Measurements from ENCODE around the gene ZNF32.

Gene ZNF32

DNA sequence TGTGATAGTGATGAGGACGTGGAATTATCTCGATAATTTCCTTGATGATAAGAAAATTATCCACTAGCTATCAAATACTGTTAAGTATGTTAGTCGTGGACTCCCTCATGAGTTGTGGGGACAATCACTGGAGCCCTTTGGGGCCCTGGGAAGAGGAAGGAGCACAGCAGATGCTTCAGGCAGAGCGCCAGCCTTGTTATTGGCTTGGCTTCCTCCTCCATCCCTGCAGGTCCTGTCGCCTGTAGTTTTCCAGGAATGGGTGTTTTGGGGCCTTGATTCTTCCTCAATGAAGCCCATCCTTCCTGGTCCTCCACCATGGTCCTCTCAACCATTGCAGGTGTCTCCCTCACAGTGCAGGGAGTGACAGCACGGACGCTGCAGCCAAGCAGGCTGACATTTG is 32.5 kb upstream of the ZNF32 start:
- DNase-seq (ENCODE audit: low read depth, low spot score), result no peak

DNA sequence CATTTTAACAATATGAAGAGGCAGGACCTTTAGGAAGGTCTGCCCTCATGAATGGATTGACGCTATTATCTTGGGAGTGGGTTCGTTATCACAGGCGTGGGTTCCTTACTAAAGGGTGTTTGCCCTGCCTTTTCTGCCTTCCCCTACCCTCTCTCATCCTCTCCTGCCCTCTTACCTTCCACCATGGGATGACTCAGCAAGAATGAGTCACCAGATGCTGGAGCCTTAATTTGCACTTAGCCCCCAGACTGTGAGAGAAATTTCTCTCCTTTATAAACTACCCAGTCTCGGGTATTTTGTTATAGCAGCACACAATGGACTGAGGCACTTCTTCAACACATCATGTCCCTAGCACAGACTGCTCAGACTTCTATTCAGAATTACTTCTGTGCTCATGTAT is 31.4 kb upstream of the ZNF32 start:
- peak; percentile 50 for DNase-seq (ENCODE audit: low read depth, low spot score)

DNA sequence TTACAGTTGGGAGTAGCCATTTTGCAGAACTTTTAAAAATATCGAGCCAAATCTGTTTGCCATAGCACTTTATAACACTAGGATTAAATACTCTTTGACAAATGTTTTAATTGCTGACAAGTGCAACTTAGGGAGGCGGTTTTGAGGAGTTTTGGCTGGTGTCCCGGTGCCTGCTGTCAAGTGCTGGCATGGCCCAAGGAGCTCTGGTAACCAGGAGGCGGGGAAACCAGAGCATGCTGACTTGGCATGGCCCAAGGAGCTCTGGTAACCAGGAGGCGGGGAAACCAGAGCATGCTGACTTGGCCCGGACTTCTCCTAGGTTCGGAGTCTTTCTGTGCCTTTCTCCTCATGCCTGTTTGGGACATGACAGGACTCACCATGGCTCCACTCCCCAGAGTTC is 30.8 kb upstream of the ZNF32 start:
- DNase-seq (ENCODE audit: low read depth, low spot score), result peak; percentile 74

DNA sequence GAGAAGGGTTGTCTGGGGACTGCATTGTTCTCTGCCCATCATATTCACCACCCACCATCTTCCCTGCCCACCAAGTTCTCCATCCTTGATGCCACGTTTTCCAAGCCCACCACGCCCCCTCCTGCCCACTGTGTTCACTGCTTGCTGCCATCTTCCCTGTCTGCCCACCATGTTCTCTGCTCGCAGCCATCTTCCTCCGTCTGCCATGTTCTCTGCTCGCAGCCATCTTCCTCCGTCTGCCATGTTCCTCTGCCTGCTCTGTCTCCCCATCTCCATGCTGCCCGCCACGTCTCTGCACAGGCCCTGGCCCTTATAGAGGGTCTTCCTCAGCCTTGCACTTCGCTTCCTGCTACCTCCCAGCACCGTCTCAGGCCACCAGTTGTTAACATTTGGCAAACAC is 30.0 kb upstream of the ZNF32 start:
- DNase-seq (ENCODE audit: low read depth, low spot score), result no peak

DNA sequence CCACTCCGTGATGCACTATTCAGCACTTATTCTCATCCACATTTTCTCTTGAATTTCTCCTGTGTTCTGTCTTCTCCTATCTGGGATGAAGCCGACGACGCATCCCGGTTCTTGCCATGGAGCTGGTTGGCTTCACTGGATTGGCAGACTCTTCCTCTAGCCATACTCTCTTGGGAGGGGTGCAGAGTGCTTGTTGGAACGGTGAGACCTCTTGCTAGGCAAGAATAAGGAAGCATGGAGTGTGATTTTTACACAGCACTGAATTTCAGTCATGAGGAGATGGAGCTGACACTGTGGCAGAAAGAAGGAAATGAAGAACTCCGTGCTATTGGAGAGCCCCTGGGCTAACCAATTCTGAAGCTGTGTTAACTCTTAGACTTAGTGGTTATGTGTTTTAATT is 28.2 kb upstream of the ZNF32 start:
- DNase-seq (ENCODE audit: low read depth, low spot score), result no peak

DNA sequence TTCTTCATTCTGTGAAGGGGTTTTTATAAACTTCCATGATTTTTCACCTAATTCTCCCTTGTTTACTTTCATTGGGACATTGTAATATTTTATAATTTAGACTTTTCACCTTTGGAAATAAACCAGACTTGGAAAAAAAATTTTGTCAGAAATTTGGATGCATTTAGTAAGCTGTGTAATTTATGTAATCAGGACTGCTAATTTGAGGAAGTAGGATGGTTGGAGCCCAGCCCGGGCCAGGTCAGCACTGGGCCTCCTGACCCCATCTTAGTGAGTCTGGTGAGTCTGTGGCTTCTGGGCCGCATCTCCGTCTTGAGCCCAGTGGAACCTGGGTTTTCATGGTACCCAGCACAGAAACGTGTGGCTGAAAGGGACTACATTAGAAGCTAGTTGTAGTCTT is 27.6 kb upstream of the ZNF32 start:
- no peak for DNase-seq (ENCODE audit: low read depth, low spot score)

DNA sequence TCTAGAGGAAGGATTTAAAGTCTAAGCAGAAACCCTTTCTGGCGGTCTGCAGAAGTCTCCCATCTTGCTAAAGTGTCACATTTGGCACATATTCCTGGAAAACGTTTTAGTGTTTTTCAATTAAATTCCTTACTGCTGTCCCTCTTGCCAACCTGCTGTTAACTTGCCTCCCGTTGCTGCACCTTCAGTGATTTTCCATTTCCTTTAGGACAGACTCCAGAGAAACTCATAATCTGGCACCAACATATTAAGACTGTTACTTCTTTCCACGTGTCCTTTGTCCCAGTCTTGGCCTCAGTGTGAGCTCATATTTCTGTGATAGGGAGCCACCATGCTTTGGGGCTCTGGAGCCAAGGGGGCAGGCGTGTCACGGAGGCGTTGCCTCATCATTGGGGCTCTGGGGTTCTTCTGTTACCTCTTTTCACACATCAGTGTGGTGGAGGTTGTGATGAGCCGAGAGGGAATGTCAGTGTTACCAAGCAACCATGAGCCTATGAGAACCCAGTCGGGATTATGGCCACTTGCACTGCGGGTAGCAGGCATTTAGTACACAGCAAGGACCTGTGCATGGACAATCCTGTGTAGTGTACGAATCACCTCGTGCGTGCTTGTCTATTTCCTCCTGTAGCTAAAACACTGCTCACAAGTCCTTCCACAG is 26.0 kb upstream of the ZNF32 start:
- DNase-seq (ENCODE audit: low read depth, low spot score), result no peak

DNA sequence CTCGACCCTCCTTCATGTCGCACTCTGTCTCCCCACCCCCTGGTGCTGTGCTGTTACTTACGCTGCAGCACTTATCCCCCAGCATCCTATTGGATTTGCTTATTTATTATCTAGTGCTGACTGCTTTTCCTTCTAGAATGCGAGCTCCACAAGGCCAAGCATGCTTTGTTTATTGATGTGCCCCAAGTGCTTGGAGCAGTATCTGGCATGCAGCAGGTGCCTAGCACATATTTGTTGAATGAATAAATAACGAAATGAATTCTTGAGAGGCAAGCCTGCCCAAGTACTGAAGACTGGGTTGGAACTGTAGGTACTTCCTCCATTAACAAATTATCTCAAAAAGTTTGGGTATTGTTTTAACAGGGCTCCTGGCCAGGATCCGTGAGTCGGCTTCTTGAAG is 24.8 kb upstream of the ZNF32 start:
- DNase-seq (ENCODE audit: low read depth, low spot score), result no peak

DNA sequence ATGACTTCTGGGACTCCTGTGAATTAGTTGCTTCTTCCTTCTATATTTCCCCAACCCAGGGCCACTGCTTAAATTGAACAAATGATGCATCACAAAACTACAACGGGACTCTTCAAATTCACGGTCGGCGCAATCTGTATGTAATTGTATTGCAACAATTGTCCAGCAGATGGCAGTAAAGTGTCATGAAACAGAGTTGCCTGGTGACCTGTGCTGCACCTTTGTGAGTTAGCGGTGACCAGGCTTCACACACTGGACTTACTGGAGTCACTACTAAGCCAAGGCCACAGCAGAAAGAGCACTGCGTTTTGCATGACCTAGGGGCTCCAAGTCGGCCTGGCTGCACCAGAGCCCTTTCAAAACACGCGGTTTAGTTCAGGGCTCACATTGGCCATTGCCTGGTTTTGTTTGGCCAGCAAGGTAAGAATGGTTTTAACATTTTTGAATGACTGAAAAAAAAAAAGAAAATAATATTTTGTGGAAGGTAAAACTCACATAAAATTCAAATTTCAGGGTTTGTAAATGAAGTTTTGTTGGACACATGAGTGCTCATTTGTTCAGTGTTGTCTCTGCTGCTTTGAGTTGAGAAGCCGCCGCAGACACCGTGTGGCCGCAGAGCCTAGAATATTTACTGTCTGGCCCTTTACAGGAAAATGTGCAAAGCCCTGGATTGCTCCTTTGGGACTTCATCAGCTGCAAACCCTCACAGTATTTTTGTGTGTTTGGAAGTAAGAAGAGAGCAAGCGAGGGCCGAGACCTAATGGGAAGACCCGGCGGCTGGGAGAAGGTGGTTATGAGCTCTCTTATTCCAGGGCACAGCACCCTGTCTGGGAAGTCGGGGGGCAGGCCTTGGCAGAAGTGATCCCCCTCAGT is 23.2 kb upstream of the ZNF32 start:
- DNase-seq (ENCODE audit: low read depth, low spot score), result peak; percentile 83

DNA sequence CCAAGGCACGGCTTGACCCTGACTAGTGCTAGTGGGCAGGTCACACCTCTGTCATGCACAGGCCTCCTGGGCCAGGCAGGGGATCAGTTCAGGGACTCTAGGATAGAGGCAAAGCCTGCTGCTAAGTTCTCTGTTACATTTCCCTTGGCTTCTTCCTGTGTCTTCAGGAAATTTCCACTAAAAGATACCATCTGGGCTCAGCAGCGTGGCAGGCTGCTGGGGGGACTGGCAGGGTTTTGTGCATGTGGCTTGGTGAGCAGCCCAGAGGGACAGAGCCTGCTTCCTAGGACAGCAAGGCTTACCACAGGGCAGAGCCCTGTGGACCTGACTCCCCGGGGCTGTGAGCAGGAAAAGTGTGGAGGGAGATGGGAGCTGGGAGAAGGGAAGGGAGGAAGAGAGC is 20.7 kb upstream of the ZNF32 start:
- DNase-seq (ENCODE audit: low read depth, low spot score), result no peak

DNA sequence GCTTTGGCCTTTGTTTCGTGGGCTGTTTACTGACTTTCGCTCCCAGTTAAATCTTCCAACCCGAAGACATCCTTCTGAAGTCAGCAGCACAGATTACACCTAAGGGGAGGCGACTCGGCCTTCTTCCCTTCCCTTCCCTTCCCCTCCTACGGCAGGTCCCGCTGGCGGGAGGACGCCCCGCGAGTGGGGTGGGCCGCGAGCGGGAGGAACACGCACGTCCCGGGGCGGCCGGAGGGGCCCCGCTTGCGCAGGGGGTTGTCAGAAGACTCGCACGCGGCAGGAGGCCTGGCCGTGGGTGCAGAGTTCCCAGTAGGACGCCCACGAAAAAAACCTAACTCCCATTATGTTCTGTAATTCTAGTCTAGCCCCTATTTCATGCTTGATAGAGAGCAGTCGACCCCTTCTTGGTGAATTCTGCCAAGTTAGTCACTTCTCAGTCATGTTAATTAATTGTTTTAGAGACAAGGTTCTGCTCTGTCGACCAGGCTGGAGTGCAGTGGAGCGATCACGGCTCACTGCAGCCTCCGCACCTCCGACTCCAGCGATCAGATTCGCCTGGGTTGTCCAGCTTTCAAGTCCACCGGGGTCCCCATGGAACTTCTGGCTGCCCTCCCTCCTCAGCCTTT is 19.2 kb upstream of the ZNF32 start:
- DNase-seq (ENCODE audit: low read depth, low spot score), result no peak

DNA sequence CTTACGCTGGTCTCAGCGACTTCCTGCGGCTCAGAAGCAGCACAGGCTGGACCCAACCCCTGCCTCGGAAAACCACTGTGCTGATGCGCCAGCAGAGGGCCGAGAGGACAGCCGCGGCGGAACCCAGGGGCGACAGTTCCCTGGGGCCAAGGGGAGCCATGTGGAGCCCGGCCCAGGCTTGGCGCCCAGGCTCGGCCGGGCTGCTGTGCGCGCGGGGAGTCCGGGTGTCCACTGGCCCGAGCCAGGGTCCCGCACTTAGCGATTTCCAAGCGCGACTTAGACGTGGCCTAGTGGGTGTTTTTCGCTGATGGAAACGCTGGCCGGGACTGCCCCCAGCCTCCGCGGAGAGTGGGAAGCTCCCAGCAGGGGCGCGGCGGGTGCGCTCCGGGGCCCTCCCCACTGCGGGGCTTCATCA is 18.6 kb upstream of the ZNF32 start:
- peak; percentile 58 for DNase-seq (ENCODE audit: low read depth, low spot score)

DNA sequence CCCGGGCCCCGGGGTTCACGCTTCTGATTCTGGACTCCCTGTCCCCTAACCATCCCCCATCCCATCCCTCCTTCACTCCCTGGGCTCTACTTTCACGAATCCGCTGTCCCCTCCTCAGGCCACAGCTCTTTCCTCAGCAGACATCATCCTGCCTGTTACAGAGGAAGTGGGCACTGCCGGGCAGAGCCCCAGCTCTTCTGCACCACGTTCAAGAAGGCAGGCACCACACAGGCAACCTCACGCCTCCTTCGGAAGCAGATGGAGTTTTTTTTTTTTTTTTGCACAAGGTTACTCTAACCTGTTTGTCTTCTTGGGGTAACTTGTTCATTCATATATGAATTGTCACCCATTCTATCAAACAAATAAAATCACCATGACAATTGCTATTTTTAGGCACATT is 17.9 kb upstream of the ZNF32 start:
- DNase-seq (ENCODE audit: low read depth, low spot score), result no peak

DNA sequence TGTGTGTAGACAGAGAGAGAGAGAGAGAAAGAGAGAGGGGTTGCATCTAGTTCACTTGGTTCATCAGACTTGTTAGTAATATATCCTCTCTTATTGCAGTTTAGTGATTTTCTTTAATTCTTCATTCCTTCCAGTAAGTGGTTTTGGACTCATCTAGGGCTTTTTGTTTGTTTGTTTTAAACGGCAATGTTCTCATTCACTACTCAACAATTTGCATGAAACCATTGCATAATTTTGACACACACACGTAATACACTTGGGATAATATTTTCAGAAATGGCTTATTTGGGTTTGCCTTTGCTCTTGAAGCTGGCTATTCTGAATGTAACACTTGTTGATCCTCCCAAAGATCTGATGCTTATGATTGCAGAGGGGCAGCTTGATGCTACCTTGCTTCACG is 16.4 kb upstream of the ZNF32 start:
- no peak for DNase-seq (ENCODE audit: low read depth, low spot score)

DNA sequence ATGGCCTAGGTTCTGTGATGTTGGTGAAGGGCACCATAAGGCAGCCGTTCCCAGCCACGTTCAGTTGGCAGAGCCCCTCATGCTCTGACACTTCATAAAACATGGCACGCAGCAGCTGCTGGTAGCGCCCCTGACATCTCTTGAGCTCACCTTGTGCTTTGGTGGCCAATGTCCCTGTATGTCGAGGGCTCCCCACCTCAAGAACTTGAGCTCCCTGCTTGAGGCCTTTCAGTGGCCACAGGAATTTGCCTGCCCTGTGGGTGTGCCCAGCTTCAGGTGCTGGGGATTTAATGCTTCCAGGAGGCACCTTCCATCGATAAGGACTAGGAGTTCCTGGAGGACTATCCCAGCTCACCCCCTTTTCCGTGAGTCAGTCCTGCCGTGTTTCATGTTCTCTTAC is 9.5 kb upstream of the ZNF32 start:
- no peak for DNase-seq (ENCODE audit: low read depth, low spot score)

DNA sequence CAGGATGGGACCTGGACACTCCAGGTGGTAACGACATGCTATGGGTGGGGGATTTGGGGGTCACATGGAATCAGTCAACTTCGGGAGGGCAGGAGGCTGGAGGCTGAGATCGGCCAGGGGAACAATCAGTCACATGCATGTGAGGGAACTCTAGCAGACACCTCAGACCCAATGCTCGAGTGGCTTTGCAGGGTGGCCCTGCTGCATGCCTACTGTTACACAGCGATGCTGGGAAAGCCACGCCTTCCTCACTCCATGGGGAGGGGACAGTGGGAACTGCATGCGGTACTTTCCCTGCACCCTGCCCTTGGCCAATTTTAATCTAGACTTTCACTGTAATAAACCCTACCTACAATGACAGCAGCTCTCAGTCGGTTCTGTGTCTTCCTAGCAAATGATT is 6.6 kb upstream of the ZNF32 start:
- no peak for DNase-seq (ENCODE audit: low read depth, low spot score)

DNA sequence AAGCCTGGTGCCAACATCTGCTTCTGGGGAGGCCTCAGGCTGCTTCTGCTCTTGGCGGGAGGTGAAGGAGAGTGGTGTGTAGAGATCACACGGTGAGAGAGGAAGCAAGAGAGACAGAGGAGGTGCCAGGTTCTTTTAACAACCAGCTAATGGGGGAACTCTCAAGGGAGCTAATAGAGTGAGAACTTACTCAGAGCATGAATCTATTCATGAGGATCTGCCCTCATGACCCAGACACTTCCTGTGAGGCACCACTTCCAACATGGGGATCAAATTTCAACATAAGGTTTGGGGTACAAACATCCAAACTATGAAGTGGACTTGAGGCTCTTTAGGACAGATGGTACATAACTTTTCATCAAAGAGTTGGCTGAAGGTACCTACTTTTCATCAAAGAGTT is 5.1 kb upstream of the ZNF32 start:
- DNase-seq (ENCODE audit: low read depth, low spot score), result no peak

DNA sequence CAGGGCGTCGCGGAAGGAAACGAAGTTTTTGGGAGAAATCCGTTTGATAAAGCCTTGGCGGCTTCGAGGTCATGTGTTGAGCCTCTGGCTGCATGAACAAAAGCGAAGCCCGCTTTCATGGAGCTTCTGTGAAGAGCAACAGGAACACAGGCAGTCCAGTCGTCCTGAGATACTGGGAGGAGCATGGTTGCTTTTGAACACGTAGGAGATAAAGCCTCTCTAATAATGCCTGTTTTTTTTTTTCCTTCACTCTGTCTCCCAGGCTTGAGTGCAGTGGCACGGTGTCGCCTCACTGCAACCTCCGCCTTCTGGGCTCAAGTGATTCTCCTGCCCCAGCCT is 473 bp upstream of the ZNF32 start:
- DNase-seq (ENCODE audit: low read depth, low spot score), result no peak

DNA sequence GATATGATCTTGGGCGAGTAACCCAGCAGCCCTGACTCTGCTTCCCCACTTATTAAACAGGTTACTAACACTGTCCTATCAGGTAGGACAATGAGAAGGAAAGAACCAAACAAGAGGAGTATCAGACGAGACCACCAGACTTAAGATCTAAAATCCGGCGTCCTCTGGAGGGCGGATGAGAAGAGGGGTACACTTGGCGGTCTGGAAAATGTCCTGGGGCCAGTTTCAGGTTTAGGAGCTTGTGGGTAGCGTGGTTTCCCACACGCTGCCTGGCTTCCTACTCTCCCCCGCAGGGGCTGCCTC is 635 bp downstream of the ZNF32 start:
- no peak for DNase-seq (ENCODE audit: low read depth, low spot score)

DNA sequence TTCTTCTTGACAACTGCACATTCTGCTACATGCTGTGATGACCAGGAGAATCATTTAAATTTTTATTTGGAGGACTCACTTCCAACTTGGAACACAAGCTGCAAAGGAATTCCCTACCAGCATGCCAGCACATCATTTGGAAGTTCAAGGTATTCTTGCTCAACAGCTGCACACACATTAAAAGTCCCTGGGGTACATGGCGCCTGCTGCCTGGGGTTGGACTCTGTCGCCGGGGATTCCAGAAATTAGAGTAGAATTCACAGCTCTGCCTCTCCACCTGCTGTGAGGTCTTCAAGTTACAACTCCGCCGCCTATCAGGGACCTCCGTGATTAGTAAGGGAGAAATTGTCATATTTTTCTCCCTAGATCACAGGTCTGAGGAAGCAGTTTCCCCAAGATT is 1.1 kb downstream of the ZNF32 start:
- DNase-seq (ENCODE audit: low read depth, low spot score), result no peak

DNA sequence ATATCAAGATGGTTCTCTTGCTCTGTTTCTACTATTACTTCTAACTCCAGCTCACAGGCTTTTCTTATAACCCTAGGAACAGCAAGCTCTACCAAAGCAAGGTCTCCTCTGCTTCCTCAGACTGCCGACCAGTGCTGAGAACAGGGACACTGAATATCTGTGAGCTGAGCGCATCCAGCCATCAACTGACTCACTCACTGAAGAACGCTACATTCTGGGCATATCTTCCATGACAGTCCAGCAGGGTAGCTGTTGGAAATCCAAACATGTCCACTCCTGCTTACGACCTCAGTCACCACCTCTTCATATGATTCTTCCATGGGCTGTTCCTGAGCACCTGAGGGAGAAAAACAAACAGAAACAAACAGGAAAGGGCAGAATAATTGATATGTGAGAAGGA is 2.8 kb downstream of the ZNF32 start:
- no peak for DNase-seq (ENCODE audit: low read depth, low spot score)

DNA sequence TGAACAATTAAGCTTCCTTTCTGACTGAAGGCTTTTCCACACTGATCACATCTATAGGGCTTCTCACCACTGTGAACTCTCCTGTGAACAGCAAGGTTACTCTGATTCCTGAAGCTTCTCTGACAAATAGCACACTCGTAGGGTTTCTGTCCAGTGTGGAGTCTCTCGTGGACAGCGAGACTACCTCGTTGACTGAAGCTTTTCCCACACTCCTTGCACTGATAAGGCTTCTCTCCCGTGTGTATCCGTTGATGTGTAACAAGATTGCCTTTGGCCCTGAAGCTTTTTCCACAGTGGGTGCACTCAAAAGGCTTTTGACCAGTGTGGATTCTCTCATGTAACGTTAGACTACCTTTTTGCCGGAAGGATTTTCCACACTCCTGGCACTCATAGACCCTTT is 4.4 kb downstream of the ZNF32 start:
- no peak for DNase-seq (ENCODE audit: low read depth, low spot score)

DNA sequence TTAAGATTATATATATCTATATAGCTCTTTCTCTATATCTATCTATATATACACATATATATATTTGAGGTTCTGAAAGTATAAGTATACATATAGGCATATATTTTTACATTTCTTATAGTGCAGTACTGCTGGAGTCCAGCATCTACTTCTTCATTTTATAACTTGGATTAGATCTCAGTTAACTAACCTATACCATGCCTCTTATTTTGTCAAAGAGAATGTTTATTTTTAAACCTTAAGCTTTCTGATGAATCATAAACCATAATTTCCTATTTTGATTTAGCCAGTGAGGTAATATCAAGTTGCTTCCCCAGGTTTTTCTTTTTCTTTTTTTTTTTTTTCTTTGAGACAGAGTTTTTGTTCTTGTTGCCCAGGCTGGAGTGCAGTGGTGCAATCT is 8.1 kb downstream of the ZNF32 start:
- DNase-seq (ENCODE audit: low read depth, low spot score), result no peak
